Tibial artery (tissue), 4 donors: ENCODE data around the gene PLA2G12A.

ENCODE experiments used
- DNase-seq, 2 donors: peaks; one replicate each; pipeline ENCODE4 v3.0.0-alpha.2; 2019
- H3K27ac ChIP-seq, 2 donors: fragments of 200-600 bp; sonication (generic) in 1 of 2; 1 replicate in 1 of 2; 2 replicates in 1 of 2; pipeline ENCODE4 v1.5.1; 2018 to 2019; ENCODE audit warnings: mild to moderate bottlenecking in 1 of 2
- H3K27me3 ChIP-seq, 2 donors: fragments of 200-600 bp; sonication (generic) in 1 of 2; one replicate each; pipeline versions ENCODE4 v1.5.1 to v1.6.0; 2016 to 2019
- H3K36me3 ChIP-seq, 3 donors: fragments of 200-600 bp; sonication (generic) in 2 of 3; one replicate each; pipeline ENCODE4 v1.5.1; 2016 to 2019; ENCODE audit warnings: mild to moderate bottlenecking in 2 of 3
- H3K4me1 ChIP-seq, 4 donors: fragments of 200-600 bp; sonication (generic) in 2 of 4; 1 replicate in 3 of 4; 2 replicates in 1 of 4; pipeline ENCODE4 v1.5.1; 2016 to 2019
- H3K4me3 ChIP-seq, 2 donors: fragments of 200-600 bp; sonication (generic) in 1 of 2; 1 replicate in 1 of 2; 2 replicates in 1 of 2; pipeline ENCODE4 v1.5.1; 2018 to 2019; ENCODE audit warnings: mild to moderate bottlenecking in 2 of 2
- H3K9me3 ChIP-seq, 3 donors: fragments of 200-600 bp; sonication (generic) in 1 of 3; one replicate each; pipeline ENCODE4 v1.5.1; 2016 to 2019
- intact Hi-C: fragments of 100-400 bp; cut with DNase I; formaldehyde crosslinking; loops from one replicate; pipeline ENCODE4 v1.15.0; 2023; ENCODE audit warnings: low total_unique reads
- TF ChIP-seq, protein P1 (sequence below), 2 experiments: fragments of 200-600 bp in 1 of 2; fragments of 450-650 bp in 1 of 2; IDR thresholded peaks; one replicate each; pipeline ENCODE4 v1.5.1; 2017 to 2019; ENCODE audit warnings: antibody characterized with exemption in 2 of 2, mild to moderate bottlenecking in 1 of 2, moderate library complexity in 1 of 2

Gene PLA2G12A

DNA sequence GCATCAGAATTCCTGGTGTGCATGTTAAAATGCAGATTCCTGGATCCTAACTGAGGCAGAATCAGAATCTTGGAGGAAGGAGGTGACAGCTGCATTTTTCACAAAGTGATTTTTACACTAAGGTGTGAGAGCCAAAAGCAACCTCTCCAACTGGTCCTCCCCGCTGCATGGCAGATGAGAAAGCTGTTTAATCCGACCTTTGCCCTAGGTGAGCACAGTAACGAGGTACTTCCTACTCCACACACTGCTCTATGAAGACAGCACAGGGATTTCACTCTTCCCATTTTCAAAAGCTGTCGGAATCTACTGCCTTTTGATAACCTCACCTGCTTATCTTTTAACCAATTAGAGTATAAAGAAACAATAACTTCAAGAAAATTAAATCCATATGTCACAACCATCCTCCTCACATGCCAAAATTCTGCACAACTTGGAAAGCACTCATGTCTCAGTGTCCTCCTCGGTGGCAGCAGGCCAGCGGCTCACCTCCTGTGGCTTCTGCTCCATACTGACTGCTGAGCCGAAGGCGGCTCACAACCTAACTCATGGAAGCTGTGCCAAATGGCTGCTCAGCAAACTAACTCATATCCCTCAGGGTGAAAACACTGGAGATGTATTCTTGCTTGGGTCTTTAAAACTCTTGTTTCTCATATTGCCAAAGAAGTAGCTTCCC is 30.2 kb downstream of the PLA2G12A start:
- no peak for DNase-seq
- H3K4me3 ChIP-seq, result no peak overlapping the region
- H3K27me3 ChIP-seq, result no peaks in the 10 kb centered on the region
- no peak overlapping the region for H3K27ac ChIP-seq
- H3K36me3 ChIP-seq, result peaks cover 2 to 33% (median 14%) of the 10 kb centered on the region in 3 donors
- H3K4me1 ChIP-seq, result peaks cover 0 to 11% (median 5%) of the 10 kb centered on the region in 4 donors
- intact Hi-C loops, result loop anchor here (5.0 kb wide), 2 partner anchors 118 to 267 kb away; partner anchors contain the start of genes GAR1 and SEC24B
- H3K9me3 ChIP-seq, result no peaks in the 10 kb centered on the region
- TF ChIP-seq, protein P1, sequence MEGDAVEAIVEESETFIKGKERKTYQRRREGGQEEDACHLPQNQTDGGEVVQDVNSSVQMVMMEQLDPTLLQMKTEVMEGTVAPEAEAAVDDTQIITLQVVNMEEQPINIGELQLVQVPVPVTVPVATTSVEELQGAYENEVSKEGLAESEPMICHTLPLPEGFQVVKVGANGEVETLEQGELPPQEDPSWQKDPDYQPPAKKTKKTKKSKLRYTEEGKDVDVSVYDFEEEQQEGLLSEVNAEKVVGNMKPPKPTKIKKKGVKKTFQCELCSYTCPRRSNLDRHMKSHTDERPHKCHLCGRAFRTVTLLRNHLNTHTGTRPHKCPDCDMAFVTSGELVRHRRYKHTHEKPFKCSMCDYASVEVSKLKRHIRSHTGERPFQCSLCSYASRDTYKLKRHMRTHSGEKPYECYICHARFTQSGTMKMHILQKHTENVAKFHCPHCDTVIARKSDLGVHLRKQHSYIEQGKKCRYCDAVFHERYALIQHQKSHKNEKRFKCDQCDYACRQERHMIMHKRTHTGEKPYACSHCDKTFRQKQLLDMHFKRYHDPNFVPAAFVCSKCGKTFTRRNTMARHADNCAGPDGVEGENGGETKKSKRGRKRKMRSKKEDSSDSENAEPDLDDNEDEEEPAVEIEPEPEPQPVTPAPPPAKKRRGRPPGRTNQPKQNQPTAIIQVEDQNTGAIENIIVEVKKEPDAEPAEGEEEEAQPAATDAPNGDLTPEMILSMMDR (IDR thresholded peaks at IDR 0.05), result no peak

DNA sequence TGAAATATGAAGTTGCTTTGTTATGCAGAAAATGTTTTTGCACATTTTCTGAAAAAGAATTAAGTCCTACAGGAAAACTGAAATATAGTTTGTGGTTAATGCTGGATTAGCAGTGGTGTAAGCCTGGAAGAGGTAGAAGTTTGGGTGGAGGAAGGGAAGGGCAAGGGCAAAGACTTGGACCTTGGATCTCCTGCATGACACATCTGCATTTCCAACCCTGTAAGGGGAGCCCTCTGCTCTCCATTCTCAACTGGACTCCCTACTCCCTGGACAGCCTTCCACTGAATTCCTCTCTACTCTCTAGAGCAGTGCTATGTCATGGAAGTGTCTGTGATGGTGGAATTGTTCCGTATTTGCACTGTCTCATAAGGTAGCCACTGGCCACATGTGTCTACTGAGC is 31.2 kb downstream of the PLA2G12A start:
- H3K4me3 ChIP-seq, result no peak overlapping the region
- peaks cover 13 to 44% (median 24%) of the 10 kb centered on the region in 3 donors for H3K36me3 ChIP-seq
- TF ChIP-seq, protein P1 (IDR thresholded peaks at IDR 0.05), result no peak
- H3K4me1 ChIP-seq, result peaks cover 0 to 11% (median 5%) of the 10 kb centered on the region in 4 donors
- DNase-seq, result no peak
- H3K9me3 ChIP-seq, result no peaks in the 10 kb centered on the region
- no peaks in the 10 kb centered on the region for H3K27me3 ChIP-seq
- no peak overlapping the region for H3K27ac ChIP-seq
- intact Hi-C loops, result no loop called here

DNA sequence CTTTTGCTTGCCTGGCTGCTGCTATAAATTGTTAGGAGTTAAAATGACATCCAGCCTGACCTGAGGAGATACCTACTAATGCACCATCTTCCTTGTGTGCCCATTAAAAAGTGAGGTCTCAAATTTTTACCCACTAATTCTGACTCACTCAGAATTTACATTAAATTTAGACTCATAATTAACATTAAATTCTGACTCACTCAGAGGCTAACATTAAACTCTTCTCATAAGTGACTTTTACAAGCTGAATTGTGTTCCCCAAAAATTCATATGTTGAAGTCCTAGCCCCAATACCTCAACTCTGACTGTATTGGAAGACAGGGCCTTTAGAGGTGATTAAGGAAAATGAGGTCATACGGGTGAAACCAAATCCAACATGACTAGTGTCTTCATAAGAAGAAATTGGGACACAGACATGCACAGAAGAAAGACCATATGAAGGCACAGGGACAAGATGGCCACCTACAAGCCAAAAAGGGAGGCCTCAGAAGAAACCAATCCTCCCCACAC is 38.4 kb downstream of the PLA2G12A start:
- Histone ChIP-seq H3K36me3 (peaks cover 61 to 83% (median 67%) of the 10 kb centered on the region in 3 donors), H3K4me3 (no peak overlapping the region), H3K27ac (no peak overlapping the region), H3K9me3 (no peaks in the 10 kb centered on the region), H3K4me1 (no peaks in the 10 kb centered on the region), H3K27me3 (no peaks in the 10 kb centered on the region)
- TF ChIP-seq, protein P1 (IDR thresholded peaks at IDR 0.05), result no peak
- no peak for DNase-seq
- intact Hi-C loops, result no loop called here

GRCh38 chr4:109690690-109691410 is 39.0 kb downstream of the PLA2G12A start:
- intact Hi-C loops, result no loop called here
- Histone ChIP-seq H3K4me1 (no peaks in the 10 kb centered on the region), H3K4me3 (no peak overlapping the region), H3K9me3 (no peaks in the 10 kb centered on the region), H3K27ac (no peak overlapping the region), H3K36me3 (peaks cover 66 to 79% (median 67%) of the 10 kb centered on the region in 3 donors), H3K27me3 (no peaks in the 10 kb centered on the region)
- TF ChIP-seq, protein P1 (IDR thresholded peaks at IDR 0.05), result no peak
- DNase-seq, result no peak

- Histone ChIP-seq H3K27me3 (no peaks in the 10 kb centered on the region), H3K27ac (no peak overlapping the region), H3K4me3 (no peak overlapping the region), H3K36me3 (peaks cover 19 to 39% (median 29%) of the 10 kb centered on the region in 3 donors), H3K4me1 (no peaks in the 10 kb centered on the region), H3K9me3 (no peaks in the 10 kb centered on the region)
- TF ChIP-seq, protein P1 (IDR thresholded peaks at IDR 0.05), result no peak
- DNase-seq, result no peak
- intact Hi-C loops, result no loop called here
Measured at GRCh38 chr4:109684727-109685126, 45.1 kb downstream of the PLA2G12A start.
